Right renal pelvis (tissue), 4 donors: ENCODE data around the gene DDX5. TPM values are rescaled to one million over a fixed set of nuclear protein-coding genes. Genes with fewer than 3 reads are reported as not detected.
A peak's percentile ranks its signal among the peaks of the same experiment; 100 is the strongest.

Experiments
- DNase-seq, 4 donors: peaks; one replicate each; pipeline ENCODE4 v3.0.0-alpha.2; 2013; ENCODE audit warnings: low read depth in 4 of 4, low spot score in 3 of 4, missing footprints in 1 of 4
- polyA plus RNA-seq, 4 donors: library from polyadenylated mRNA; unstranded; fragments of 120-200 nt; gene quantifications; one replicate each; pipeline ENCODE4 v1.2.1, GENCODE V29; 2013; ENCODE audit not compliant: insufficient read length in 4 of 4

DDX5 gene
- 100 to 1,000 TPM; 725 to 890 (median 831) TPM for polyA plus RNA-seq

GRCh38 chr17:64506201-64506575, at the start of gene DDX5:
Gene DDX5, minus strand, starts transcription at chr17:64506289. Its CDS starts 170 bp downstream, at chr17:64506119.
- DNase-seq: peak; percentile 90 to 91 (median 91)

- no peak for DNase-seq
Observed at GRCh38 chr17:64555281-64555680, 49.2 kb upstream of the DDX5 start.

- DNase-seq: no peak
Observed at GRCh38 chr17:64554028-64554637, 48.0 kb upstream of the DDX5 start.

GRCh38 chr17:64551461-64551860, 45.4 kb upstream of the DDX5 start:
- DNase-seq: no peak

- DNase-seq: no peak
Observed at GRCh38 chr17:64547319-64547718, 41.2 kb upstream of the DDX5 start.

GRCh38 chr17:64546716-64547115, 40.6 kb upstream of the DDX5 start:
- no peak for DNase-seq

- no peak for DNase-seq
Observed at GRCh38 chr17:64544742-64545141, 38.7 kb upstream of the DDX5 start.

GRCh38 chr17:64540118-64540776, 34.2 kb upstream of the DDX5 start:
- no peak for DNase-seq

- DNase-seq: no peak
Observed at GRCh38 chr17:64538508-64539130, 32.5 kb upstream of the DDX5 start.

GRCh38 chr17:64537488-64537887, 31.4 kb upstream of the DDX5 start:
- DNase-seq: no peak

GRCh38 chr17:64536913-64537312, 30.8 kb upstream of the DDX5 start:
- DNase-seq: no peak

- no peak for DNase-seq
Observed at GRCh38 chr17:64535357-64535756, 29.3 kb upstream of the DDX5 start.

- no peak for DNase-seq
Observed at GRCh38 chr17:64534187-64534586, 28.1 kb upstream of the DDX5 start.

- DNase-seq: no peak
Observed at GRCh38 chr17:64533784-64534183, 27.7 kb upstream of the DDX5 start.

- no peak for DNase-seq
Observed at GRCh38 chr17:64532409-64532808, 26.3 kb upstream of the DDX5 start.

GRCh38 chr17:64531955-64532371, 25.9 kb upstream of the DDX5 start:
- DNase-seq: no peak

- DNase-seq: no peak
Observed at GRCh38 chr17:64529221-64529620, 23.1 kb upstream of the DDX5 start.

- DNase-seq: no peak
Observed at GRCh38 chr17:64527914-64528313, 21.8 kb upstream of the DDX5 start.

GRCh38 chr17:64520359-64520758, 14.3 kb upstream of the DDX5 start:
- DNase-seq: no peak

- DNase-seq: no peak
Observed at GRCh38 chr17:64519601-64520000, 13.5 kb upstream of the DDX5 start.

GRCh38 chr17:64515829-64516228, 9.7 kb upstream of the DDX5 start:
- no peak for DNase-seq

GRCh38 chr17:64515419-64515818, 9.3 kb upstream of the DDX5 start:
- no peak for DNase-seq
